ENCODE results near the gene CDH15. TPM values are rescaled to one million over a fixed set of nuclear protein-coding genes. Genes with fewer than 3 reads are reported as not detected.

CDH15 gene
- total and polyA plus RNA-seq, 2 of the 13 experiments (the other 11 are each of a cell fraction or from before 2014, with no cell fraction given) = 0.74 to 2.2 TPM

DNA sequence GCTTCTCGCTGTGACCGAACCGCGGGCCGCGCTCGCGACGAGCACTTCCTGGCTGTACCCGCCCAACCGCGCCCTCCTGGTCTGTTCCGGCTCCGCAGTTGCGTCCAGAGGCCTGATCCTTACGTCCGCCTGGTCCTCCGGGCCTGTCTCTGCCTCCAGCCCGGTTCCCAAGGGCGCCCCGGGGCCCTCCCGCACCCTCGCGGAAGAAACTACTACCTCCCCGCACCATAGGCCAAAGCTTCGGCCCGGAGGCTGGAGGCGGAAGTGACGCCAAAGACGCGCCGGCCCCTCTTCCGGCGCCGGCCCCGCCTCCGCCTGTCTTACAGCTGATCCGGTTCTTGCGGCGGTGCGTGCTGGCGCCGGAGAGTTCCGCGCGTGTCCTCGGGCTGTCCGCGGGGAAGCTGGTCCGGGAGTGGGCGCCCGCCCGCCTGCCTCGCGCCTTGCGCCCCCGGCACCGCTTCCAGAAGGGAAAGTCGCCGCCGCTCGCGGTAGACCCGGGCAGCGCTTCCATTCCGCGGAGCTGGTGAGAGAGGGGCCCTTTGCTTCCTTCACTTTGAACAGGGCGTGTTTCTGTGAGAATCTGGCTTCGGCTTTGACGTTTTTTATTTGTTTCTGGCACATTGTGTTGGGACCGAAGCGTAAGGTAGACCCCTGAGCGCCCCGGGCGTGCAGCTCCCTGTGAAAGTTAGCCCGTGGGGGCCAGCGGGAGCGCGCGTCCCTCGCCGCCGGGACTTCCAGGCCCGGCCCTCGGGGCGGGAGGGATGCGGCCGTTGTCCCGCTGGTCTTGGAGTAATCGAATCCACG lies 46.0 kb downstream of the CDH15 start, which contains the start of gene ZNF778 (continued):
- TF ChIP-seq, protein P1, sequence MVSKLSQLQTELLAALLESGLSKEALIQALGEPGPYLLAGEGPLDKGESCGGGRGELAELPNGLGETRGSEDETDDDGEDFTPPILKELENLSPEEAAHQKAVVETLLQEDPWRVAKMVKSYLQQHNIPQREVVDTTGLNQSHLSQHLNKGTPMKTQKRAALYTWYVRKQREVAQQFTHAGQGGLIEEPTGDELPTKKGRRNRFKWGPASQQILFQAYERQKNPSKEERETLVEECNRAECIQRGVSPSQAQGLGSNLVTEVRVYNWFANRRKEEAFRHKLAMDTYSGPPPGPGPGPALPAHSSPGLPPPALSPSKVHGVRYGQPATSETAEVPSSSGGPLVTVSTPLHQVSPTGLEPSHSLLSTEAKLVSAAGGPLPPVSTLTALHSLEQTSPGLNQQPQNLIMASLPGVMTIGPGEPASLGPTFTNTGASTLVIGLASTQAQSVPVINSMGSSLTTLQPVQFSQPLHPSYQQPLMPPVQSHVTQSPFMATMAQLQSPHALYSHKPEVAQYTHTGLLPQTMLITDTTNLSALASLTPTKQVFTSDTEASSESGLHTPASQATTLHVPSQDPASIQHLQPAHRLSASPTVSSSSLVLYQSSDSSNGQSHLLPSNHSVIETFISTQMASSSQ (IDR thresholded peaks at IDR 0.05; ENCODE audit: low read depth) = no peak
- TF ChIP-seq, protein P1 (CRISPR knock-in tag; IDR thresholded peaks at IDR 0.05; ENCODE audit: borderline replicate concordance) = peak; percentile 64; the same call in 1 of the 2 replicates
- TF ChIP-seq NONO (IDR thresholded peaks at IDR 0.05) (no peak), NONO (CRISPR knock-in tag; conservative IDR thresholded peaks at IDR 0.05) (peak; percentile 85), RCOR2 (CRISPR knock-in tag; IDR thresholded peaks at IDR 0.05) (0 out of 2 replicates have a peak, but pooled peaks have one; percentile 20), GTF3A (CRISPR knock-in tag; conservative IDR thresholded peaks at IDR 0.05) (no peak), ZFP37 (CRISPR knock-in tag; IDR thresholded peaks at IDR 0.05; ENCODE audit: borderline replicate concordance) (0 out of 2 replicates have a peak, but pooled peaks have one; percentile 54), RBM39 (IDR thresholded peaks at IDR 0.05; ENCODE audit: low read depth, low read length, poor library complexity, severe bottlenecking) (peak; percentile 88), KDM2A (CRISPR knock-in tag; IDR thresholded peaks at IDR 0.05; ENCODE audit: borderline replicate concordance, low read depth) (peak; percentile 99), TGIF2 (CRISPR knock-in tag; IDR thresholded peaks at IDR 0.05) (peak; percentile 84), ZNF225 (CRISPR knock-in tag; IDR thresholded peaks at IDR 0.05) (peak; percentile 90), NR1H2 (CRISPR knock-in tag; IDR thresholded peaks at IDR 0.05; ENCODE audit: borderline replicate concordance, low read depth) (peak; percentile 91), CEBPG (CRISPR knock-in tag; IDR thresholded peaks at IDR 0.05) (no peak; the same call in 1 of the 2 replicates), HDAC2 (CRISPR knock-in tag; IDR thresholded peaks at IDR 0.05) (peak; percentile 96), PAWR (CRISPR knock-in tag; IDR thresholded peaks at IDR 0.05; ENCODE audit: borderline replicate concordance) (0 out of 2 replicates have a peak, but pooled peaks have one; percentile 73), TBX2 (CRISPR knock-in tag; IDR thresholded peaks at IDR 0.05; ENCODE audit: borderline replicate concordance) (peak; percentile 74)
- TF ChIP-seq, protein P2, sequence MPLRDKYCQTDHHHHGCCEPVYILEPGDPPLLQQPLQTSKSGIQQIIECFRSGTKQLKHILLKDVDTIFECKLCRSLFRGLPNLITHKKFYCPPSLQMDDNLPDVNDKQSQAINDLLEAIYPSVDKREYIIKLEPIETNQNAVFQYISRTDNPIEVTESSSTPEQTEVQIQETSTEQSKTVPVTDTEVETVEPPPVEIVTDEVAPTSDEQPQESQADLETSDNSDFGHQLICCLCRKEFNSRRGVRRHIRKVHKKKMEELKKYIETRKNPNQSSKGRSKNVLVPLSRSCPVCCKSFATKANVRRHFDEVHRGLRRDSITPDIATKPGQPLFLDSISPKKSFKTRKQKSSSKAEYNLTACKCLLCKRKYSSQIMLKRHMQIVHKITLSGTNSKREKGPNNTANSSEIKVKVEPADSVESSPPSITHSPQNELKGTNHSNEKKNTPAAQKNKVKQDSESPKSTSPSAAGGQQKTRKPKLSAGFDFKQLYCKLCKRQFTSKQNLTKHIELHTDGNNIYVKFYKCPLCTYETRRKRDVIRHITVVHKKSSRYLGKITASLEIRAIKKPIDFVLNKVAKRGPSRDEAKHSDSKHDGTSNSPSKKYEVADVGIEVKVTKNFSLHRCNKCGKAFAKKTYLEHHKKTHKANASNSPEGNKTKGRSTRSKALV (CRISPR knock-in tag; IDR thresholded peaks at IDR 0.05) = no peak; the same call in 1 of the 2 replicates
- TF ChIP-seq, protein P3, sequence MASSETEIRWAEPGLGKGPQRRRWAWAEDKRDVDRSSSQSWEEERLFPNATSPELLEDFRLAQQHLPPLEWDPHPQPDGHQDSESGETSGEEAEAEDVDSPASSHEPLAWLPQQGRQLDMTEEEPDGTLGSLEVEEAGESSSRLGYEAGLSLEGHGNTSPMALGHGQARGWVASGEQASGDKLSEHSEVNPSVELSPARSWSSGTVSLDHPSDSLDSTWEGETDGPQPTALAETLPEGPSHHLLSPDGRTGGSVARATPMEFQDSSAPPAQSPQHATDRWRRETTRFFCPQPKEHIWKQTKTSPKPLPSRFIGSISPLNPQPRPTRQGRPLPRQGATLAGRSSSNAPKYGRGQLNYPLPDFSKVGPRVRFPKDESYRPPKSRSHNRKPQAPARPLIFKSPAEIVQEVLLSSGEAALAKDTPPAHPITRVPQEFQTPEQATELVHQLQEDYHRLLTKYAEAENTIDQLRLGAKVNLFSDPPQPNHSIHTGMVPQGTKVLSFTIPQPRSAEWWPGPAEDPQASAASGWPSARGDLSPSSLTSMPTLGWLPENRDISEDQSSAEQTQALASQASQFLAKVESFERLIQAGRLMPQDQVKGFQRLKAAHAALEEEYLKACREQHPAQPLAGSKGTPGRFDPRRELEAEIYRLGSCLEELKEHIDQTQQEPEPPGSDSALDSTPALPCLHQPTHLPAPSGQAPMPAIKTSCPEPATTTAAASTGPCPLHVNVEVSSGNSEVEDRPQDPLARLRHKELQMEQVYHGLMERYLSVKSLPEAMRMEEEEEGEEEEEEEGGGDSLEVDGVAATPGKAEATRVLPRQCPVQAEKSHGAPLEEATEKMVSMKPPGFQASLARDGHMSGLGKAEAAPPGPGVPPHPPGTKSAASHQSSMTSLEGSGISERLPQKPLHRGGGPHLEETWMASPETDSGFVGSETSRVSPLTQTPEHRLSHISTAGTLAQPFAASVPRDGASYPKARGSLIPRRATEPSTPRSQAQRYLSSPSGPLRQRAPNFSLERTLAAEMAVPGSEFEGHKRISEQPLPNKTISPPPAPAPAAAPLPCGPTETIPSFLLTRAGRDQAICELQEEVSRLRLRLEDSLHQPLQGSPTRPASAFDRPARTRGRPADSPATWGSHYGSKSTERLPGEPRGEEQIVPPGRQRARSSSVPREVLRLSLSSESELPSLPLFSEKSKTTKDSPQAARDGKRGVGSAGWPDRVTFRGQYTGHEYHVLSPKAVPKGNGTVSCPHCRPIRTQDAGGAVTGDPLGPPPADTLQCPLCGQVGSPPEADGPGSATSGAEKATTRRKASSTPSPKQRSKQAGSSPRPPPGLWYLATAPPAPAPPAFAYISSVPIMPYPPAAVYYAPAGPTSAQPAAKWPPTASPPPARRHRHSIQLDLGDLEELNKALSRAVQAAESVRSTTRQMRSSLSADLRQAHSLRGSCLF (CRISPR knock-in tag; IDR thresholded peaks at IDR 0.05; ENCODE audit: borderline replicate concordance) = peak; percentile 89; the same call in 1 of the 2 replicates
